Ovary (tissue), 9 donors: ENCODE data around the gene RAD51D. TPM values are rescaled to one million over a fixed set of nuclear protein-coding genes. Genes with fewer than 3 reads are reported as not detected.
"Not testable (repeated sequence)": the region's sequence is repeated elsewhere in the genome, so short reads cannot be mapped to it uniquely, and the experiment has no call there.

Experiments used
- DNase-seq, 5 donors: peaks; one replicate each; pipeline ENCODE4 v3.0.0-alpha.2; 2019 to 2020
- H3K27ac ChIP-seq, 2 donors: fragments of 200-600 bp; one replicate each; pipeline versions ENCODE4 v1.5.1 to v1.8.0; 2019 to 2022
- H3K27me3 ChIP-seq: fragments of 200-600 bp; one replicate; pipeline ENCODE4 v1.8.0; 2022
- H3K36me3 ChIP-seq: fragments of 200-600 bp; sonication (generic); one replicate; pipeline ENCODE4 v1.5.1; 2019
- H3K4me1 ChIP-seq: one replicate; pipeline ENCODE4 v1.8.1; 2013; ENCODE audit warnings: mild to moderate bottlenecking, moderate library complexity; ENCODE audit not compliant: insufficient read depth
- H3K4me3 ChIP-seq: fragments of 200-600 bp; sonication (generic); one replicate; pipeline ENCODE4 v1.5.1; 2017
- H3K9me3 ChIP-seq, 2 donors: fragments of 200-600 bp in 1 of 2; sonication (generic) in 1 of 2; one replicate each; pipeline versions ENCODE4 v1.5.1 to v1.8.1; 2013 to 2019; ENCODE audit warnings: mild to moderate bottlenecking in 1 of 2, moderate library complexity in 1 of 2
- EP300 ChIP-seq: sonication (generic); formaldehyde crosslinking; IDR thresholded peaks from one replicate; pipeline ENCODE4 v1.6.1; 2017; ENCODE audit warnings: antibody characterized with exemption
- POLR2A ChIP-seq: fragments of 450-650 bp; IDR thresholded peaks from one replicate; pipeline ENCODE4 v1.6.1; 2017; ENCODE audit warnings: antibody characterized with exemption, mild to moderate bottlenecking, moderate library complexity
- WGBS, 3 donors: extraction: QIAGEN DNeasy Blood & Tissue Kit in 1 of 3; methylation state at CpG; one replicate each; pipeline versions ENCODE4 v1.1.5 to v1.1.7; 2013 to 2017; 5-methylcytosine and 5-hydroxymethylcytosine counted together
- intact Hi-C, 4 donors: fragments of 100-400 bp; cut with DNase I; formaldehyde crosslinking; loops; one replicate each; pipeline versions ENCODE4 v1.11.0 to v1.15.1; 2022 to 2023
- polyA plus RNA-seq, 2 donors: library from polyadenylated mRNA; stranded (reverse); fragments of 200-250 nt in 1 of 2; fragments of 350-450 nt in 1 of 2; fragmentation: Illumina TruSeq in 1 of 2; extraction: RNeasy Lipid Tissue Mini Kit (QIAGEN cat#74804) in 1 of 2; gene quantifications; one replicate each; pipeline ENCODE4 v1.2.3, GENCODE V29; 2013 to 2014
- total RNA-seq, 7 donors: library from RNA; depleted of rRNA in 2 of 7; stranded (reverse); fragments of >200 nt in 2 of 7; fragmentation: NEBNext Ultra II Directional in 3 of 7; extraction: Animal tissue kit (Norgen Biotek cat#: 25700) in 3 of 7; gene quantifications; one replicate each; pipeline versions ENCODE4 v1.1.0 to v1.2.4, GENCODE V29; 2016 to 2023
- TF ChIP-seq, protein P1 (sequence below), 3 donors: fragments of 450-650 bp in 2 of 3; fragments of 200-600 bp in 1 of 3; IDR thresholded peaks; one replicate each; pipeline versions ENCODE4 v1.5.1 to v1.8.0; 2016 to 2022; ENCODE audit warnings: antibody characterized with exemption in 3 of 3, mild to moderate bottlenecking in 1 of 3
- donor health status: DM: no; HTN: no; CAD: no; lungs with moderate emphysema.
- donor health status: DM: no; HTN: no; CAD: no.
- donor health status: Bipolar disorder and iron deficiency.
- donor health status: DM: yes; HTN: yes; CAD: no.
- donor health status: DM: no; HTN: no; CAD: no.
- donor health status: DM: yes; HTN: yes; CAD: no.

The RAD51D gene
- total and polyA plus RNA-seq, 9 donors = 7.3 to 16.7 (median 11.4) TPM

DNA sequence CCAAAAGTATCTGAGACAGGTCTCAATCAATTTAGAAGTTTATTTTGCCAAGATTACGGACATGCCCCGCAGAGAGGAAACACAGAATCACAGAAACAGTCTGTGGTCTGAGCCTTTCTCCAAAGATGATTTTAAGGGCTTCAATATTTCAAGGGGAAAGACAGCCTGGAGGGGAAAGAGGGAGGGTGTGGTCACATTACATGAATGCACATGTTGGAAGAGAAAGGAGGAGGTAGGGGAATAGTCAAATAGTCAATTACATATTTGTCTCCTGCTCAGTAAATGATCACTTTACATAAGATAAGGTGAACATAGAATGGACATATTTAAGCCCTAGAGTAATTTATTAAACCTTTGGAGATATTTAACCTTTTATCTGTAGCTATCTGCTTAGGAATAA lies 40.3 kb upstream of the RAD51D start:
- Histone ChIP-seq H3K36me3 (no peaks in the 10 kb centered on the region), H3K4me1 (no peaks in the 10 kb centered on the region), H3K9me3 (no peaks in the 10 kb centered on the region), H3K27ac (no peak overlapping the region), H3K27me3 (no peaks in the 10 kb centered on the region), H3K4me3 (no peak overlapping the region)
- intact Hi-C loops = no loop called here
- no peak for DNase-seq
- WGBS, 3 donors = 88 to 93% (median 93%) methylated on average over 2 of the region's 2 CpGs
- no peak for TF ChIP-seq EP300
- TF ChIP-seq, protein P1, sequence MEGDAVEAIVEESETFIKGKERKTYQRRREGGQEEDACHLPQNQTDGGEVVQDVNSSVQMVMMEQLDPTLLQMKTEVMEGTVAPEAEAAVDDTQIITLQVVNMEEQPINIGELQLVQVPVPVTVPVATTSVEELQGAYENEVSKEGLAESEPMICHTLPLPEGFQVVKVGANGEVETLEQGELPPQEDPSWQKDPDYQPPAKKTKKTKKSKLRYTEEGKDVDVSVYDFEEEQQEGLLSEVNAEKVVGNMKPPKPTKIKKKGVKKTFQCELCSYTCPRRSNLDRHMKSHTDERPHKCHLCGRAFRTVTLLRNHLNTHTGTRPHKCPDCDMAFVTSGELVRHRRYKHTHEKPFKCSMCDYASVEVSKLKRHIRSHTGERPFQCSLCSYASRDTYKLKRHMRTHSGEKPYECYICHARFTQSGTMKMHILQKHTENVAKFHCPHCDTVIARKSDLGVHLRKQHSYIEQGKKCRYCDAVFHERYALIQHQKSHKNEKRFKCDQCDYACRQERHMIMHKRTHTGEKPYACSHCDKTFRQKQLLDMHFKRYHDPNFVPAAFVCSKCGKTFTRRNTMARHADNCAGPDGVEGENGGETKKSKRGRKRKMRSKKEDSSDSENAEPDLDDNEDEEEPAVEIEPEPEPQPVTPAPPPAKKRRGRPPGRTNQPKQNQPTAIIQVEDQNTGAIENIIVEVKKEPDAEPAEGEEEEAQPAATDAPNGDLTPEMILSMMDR (IDR thresholded peaks at IDR 0.05) = no peak
- no peak for TF ChIP-seq POLR2A

DNA sequence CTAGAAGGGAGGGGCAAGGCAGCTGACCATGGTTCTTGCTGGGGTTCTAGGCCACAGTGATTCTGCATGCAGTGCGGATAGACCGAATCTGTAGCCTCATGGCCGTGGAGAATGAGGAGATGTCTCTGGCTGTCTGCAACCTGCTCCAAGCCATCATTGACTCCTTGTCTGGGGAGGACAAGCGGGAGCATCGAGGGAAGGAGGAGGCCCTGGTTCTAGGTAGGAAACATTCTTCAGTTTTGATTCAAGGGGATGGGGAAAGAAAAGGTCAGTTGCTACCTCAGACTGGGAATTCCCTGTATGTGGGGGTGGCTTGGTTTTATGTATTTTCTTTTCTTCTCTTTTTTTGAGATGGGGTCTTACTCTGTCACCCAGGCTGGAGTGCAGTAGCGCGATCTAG lies 35.6 kb upstream of the RAD51D start:
- DNase-seq = no peak
- H3K4me1 ChIP-seq = no peaks in the 10 kb centered on the region
- no peaks in the 10 kb centered on the region for H3K9me3 ChIP-seq
- WGBS, 3 donors = 85 to 94% (median 90%) methylated on average over 7 of the region's 7 CpGs
- no peak overlapping the region for H3K4me3 ChIP-seq
- H3K27me3 ChIP-seq = no peaks in the 10 kb centered on the region
- no peak overlapping the region for H3K27ac ChIP-seq
- intact Hi-C loops = no loop called here
- TF ChIP-seq POLR2A (no peak), EP300 (no peak)
- TF ChIP-seq, protein P1 (IDR thresholded peaks at IDR 0.05) = no peak
- H3K36me3 ChIP-seq = no peaks in the 10 kb centered on the region

DNA sequence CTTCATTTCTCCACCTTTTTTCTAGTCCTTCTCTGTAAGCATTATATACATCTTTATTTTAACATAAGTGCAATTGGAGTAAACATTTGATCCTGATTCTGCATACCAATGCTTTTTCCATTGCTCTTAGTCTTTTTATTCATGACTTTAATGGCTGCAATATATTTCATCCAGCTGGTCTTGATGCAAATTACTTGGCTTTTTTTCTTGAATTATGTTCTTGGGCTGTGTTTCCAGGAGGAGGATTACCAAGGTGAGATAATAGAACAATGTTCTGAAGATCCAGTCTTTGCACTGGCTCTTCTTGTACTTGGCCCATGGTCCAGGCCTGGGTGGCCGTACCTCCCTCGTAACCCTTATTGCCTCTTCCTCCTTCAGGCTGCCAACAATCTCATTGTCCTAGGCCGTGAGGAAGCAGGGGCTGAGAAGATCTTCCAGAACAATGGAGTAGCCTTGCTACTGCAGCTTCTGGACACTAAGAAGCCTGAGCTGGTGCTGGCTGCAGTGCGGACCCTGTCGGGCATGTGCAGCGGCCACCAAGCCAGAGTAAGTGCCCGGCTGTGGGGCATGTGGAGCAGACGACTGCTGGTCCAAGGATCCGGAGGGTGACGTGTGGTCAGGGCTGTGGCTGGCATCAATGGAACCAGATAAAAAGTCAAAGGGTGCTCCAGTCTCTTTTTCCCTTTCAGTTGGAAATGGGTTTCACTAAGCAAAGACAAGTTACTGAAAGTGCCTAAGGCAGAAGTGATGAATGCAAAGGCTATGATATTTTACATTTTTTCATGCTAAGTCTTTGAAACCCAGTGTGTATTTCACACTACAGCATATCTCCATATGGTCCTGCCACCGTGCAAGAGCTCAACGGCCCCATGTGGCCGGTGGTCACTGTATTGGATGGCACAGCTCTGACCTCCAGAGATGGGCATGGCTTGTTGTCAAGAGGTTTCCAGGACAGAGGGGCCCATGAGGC lies 34.8 kb upstream of the RAD51D start:
- no peaks in the 10 kb centered on the region for H3K9me3 ChIP-seq
- no peak overlapping the region for H3K27ac ChIP-seq
- intact Hi-C loops = no loop called here
- no peak overlapping the region for H3K4me3 ChIP-seq
- no peaks in the 10 kb centered on the region for H3K4me1 ChIP-seq
- DNase-seq = no peak
- 84 to 89% (median 85%) methylated on average over 13 of the region's 13 CpGs for WGBS, 3 donors
- no peak for TF ChIP-seq POLR2A
- TF ChIP-seq, protein P1 (IDR thresholded peaks at IDR 0.05) = no peak
- TF ChIP-seq EP300 = no peak
- no peaks in the 10 kb centered on the region for H3K36me3 ChIP-seq
- H3K27me3 ChIP-seq = no peaks in the 10 kb centered on the region

DNA sequence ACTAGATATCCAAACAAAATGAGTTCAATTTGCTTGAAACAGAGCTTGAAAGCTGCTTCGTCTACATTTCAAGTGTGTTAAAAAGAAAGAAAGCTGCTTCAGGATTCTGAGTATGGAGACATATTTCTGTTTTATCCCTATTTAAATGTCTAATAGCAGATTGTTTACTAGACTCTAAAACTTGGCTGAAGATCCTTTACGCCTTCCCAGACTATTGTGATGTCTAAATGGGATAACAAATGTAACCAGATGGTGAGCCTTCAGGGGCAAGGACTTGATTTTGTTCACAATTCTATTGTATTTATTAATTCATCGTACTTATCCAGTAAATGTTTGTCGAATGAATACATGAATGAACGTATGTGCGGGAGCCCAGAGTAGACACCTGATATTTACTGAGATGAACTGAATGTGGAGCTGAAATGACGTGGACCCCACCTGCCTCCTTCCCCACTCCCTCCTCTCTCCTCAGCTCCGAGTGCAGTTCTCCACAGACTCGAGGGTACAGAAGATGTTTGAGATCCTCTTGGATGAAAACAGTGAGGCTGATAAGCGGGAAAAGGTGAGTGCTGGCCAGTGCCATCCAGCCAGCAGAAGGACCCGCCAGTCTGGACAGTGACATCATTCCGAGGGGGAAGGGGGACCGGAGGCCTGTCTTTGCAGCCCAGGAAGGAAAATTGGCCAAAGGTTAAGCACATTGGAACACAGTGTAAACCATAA lies 32.9 kb upstream of the RAD51D start:
- Histone ChIP-seq H3K4me3 (no peak overlapping the region), H3K27me3 (no peaks in the 10 kb centered on the region), H3K27ac (no peak overlapping the region), H3K36me3 (no peaks in the 10 kb centered on the region), H3K9me3 (no peaks in the 10 kb centered on the region), H3K4me1 (no peaks in the 10 kb centered on the region)
- no peak for DNase-seq
- TF ChIP-seq, protein P1 (IDR thresholded peaks at IDR 0.05) = no peak
- TF ChIP-seq EP300 = no peak
- no peak for TF ChIP-seq POLR2A
- WGBS, 3 donors = 49 to 67% (median 55%) methylated on average over 13 of the region's 13 CpGs
- intact Hi-C loops = no loop called here

DNA sequence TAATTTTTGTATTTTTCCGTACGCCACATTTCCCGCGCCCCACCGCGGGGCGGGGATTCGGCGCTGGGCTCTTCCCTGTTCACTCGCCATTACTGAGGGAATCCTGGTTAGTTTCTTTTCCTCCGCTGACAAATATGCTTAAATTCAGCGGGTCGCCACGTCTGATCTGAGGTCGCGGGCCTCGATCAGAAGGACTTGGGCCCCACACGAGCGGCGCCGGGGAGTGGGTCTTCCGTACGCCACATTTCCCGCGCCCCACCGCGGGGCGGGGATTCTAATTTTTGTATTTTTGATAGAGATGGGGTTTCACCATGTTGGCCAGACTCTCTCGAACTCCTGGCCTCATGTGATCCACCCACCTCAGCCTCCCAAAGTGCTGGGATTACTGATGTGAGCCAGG lies 31.4 kb upstream of the RAD51D start:
- H3K36me3 ChIP-seq, H3K4me3 ChIP-seq, H3K9me3 ChIP-seq, DNase-seq, intact Hi-C loops, H3K27me3 ChIP-seq, H3K4me1 ChIP-seq, H3K27ac ChIP-seq: not testable (repeated sequence)
- 89 to 92% (median 89%) methylated on average over 29 of the region's 29 CpGs for WGBS, 3 donors
